ENCODE measurements around the gene GNMT.

GNMT gene

GRCh38 chr6:42970871-42971612 lies 10.5 kb downstream of the GNMT start:
- no peaks in the 10 kb centered on the region for H3K9me3 ChIP-seq
- peaks cover 55% of the 10 kb centered on the region for H3K36me3 ChIP-seq
- no peak overlapping the region for H3K27ac ChIP-seq
- H3K4me3 ChIP-seq (ENCODE audit: low read depth in 1 of 2, low read length in 1 of 2), result no peak overlapping the region
- H3K4me1 ChIP-seq (ENCODE audit: control insufficient read depth in 1 of 2, insufficient read depth in 1 of 2, low read depth in 1 of 2, low read length in 1 of 2), result peaks cover 5 to 9% of the 10 kb centered on the region in 2 experiments
- TF ChIP-seq, protein P1, sequence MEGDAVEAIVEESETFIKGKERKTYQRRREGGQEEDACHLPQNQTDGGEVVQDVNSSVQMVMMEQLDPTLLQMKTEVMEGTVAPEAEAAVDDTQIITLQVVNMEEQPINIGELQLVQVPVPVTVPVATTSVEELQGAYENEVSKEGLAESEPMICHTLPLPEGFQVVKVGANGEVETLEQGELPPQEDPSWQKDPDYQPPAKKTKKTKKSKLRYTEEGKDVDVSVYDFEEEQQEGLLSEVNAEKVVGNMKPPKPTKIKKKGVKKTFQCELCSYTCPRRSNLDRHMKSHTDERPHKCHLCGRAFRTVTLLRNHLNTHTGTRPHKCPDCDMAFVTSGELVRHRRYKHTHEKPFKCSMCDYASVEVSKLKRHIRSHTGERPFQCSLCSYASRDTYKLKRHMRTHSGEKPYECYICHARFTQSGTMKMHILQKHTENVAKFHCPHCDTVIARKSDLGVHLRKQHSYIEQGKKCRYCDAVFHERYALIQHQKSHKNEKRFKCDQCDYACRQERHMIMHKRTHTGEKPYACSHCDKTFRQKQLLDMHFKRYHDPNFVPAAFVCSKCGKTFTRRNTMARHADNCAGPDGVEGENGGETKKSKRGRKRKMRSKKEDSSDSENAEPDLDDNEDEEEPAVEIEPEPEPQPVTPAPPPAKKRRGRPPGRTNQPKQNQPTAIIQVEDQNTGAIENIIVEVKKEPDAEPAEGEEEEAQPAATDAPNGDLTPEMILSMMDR (IDR thresholded peaks at IDR 0.05), result no peak
- H3K27me3 ChIP-seq, result no peaks in the 10 kb centered on the region

GRCh38 chr6:42971746-42972327 lies 11.3 kb downstream of the GNMT start:
- Histone ChIP-seq H3K4me1 (ENCODE audit: control insufficient read depth in 1 of 2, insufficient read depth in 1 of 2, low read depth in 1 of 2, low read length in 1 of 2) (peaks cover 8 to 11% of the 10 kb centered on the region in 2 experiments), H3K36me3 (peaks cover 48% of the 10 kb centered on the region), H3K27ac (no peak overlapping the region), H3K9me3 (no peaks in the 10 kb centered on the region), H3K27me3 (no peaks in the 10 kb centered on the region), H3K4me3 (ENCODE audit: low read depth in 1 of 2, low read length in 1 of 2) (no peak overlapping the region)
- TF ChIP-seq, protein P1 (IDR thresholded peaks at IDR 0.05), result no peak

GRCh38 chr6:42973926-42974325 lies 13.4 kb downstream of the GNMT start:
- H3K4me1 ChIP-seq (ENCODE audit: control insufficient read depth in 1 of 2, insufficient read depth in 1 of 2, low read depth in 1 of 2, low read length in 1 of 2), result peaks cover 23 to 28% of the 10 kb centered on the region in 2 experiments
- H3K4me3 ChIP-seq (ENCODE audit: low read depth in 1 of 2, low read length in 1 of 2), result no peak overlapping the region
- H3K27me3 ChIP-seq, result no peaks in the 10 kb centered on the region
- no peaks in the 10 kb centered on the region for H3K9me3 ChIP-seq
- TF ChIP-seq, protein P1 (IDR thresholded peaks at IDR 0.05), result no peak
- H3K36me3 ChIP-seq, result peaks cover 29% of the 10 kb centered on the region
- peak overlapping the region; percentile 41 for H3K27ac ChIP-seq

GRCh38 chr6:42974919-42975505 lies 14.5 kb downstream of the GNMT start:
- no peak overlapping the region for H3K4me3 ChIP-seq (ENCODE audit: low read depth in 1 of 2, low read length in 1 of 2)
- H3K27ac ChIP-seq, result no peak overlapping the region
- TF ChIP-seq, protein P1 (IDR thresholded peaks at IDR 0.05), result no peak
- H3K9me3 ChIP-seq, result no peaks in the 10 kb centered on the region
- peaks cover 18% of the 10 kb centered on the region for H3K36me3 ChIP-seq
- H3K27me3 ChIP-seq, result no peaks in the 10 kb centered on the region
- peaks cover 31 to 37% of the 10 kb centered on the region in 2 experiments for H3K4me1 ChIP-seq (ENCODE audit: control insufficient read depth in 1 of 2, insufficient read depth in 1 of 2, low read depth in 1 of 2, low read length in 1 of 2)

GRCh38 chr6:42978487-42978838 lies 17.9 kb downstream of the GNMT start:
- Histone ChIP-seq H3K9me3 (no peaks in the 10 kb centered on the region), H3K4me1 (ENCODE audit: control insufficient read depth in 1 of 2, insufficient read depth in 1 of 2, low read depth in 1 of 2, low read length in 1 of 2) (peaks cover 32 to 37% of the 10 kb centered on the region in 2 experiments), H3K27me3 (no peaks in the 10 kb centered on the region), H3K4me3 (ENCODE audit: low read depth in 1 of 2, low read length in 1 of 2) (peak overlapping the region; percentile 73 to 95), H3K27ac (peak overlapping the region; percentile 81), H3K36me3 (peaks cover 7% of the 10 kb centered on the region)
- TF ChIP-seq, protein P1 (IDR thresholded peaks at IDR 0.05), result no peak
